Mesothelial cell of epicardium (in vitro differentiated cells): Measurements from ENCODE around the gene IL1RAPL2. TPM values are rescaled to one million over a fixed set of nuclear protein-coding genes. Genes with fewer than 3 reads are reported as not detected.

Experiments used
- DNase-seq, 2 experiments: peaks; one replicate each; pipeline ENCODE4 v3.0.0; 2021; ENCODE audit warnings: low spot score in 2 of 2; ENCODE audit not compliant: unreplicated experiment in 2 of 2
- H3K27ac Mint-ChIP-seq: 2 replicates; pipeline ENCODE4 v1.8.0; 2021; ENCODE audit warnings: mixed read lengths
- H3K27me3 Mint-ChIP-seq: 2 replicates; pipeline ENCODE4 v1.8.0; 2021; ENCODE audit warnings: low read depth, mixed read lengths
- H3K36me3 Mint-ChIP-seq: 2 replicates; pipeline ENCODE4 v1.8.0; 2021; ENCODE audit warnings: mixed read lengths
- H3K4me1 Mint-ChIP-seq: 2 replicates; pipeline ENCODE4 v1.8.0; 2021; ENCODE audit warnings: mixed read lengths
- H3K4me3 Mint-ChIP-seq: 2 replicates; pipeline ENCODE4 v1.8.0; 2021; ENCODE audit warnings: mild to moderate bottlenecking, moderate library complexity, mixed read lengths
- H3K9me3 Mint-ChIP-seq: 2 replicates; pipeline ENCODE4 v1.8.0; 2021; ENCODE audit warnings: mixed read lengths
- total RNA-seq: library from RNA; stranded (reverse); gene quantifications from 3 replicates; pipeline ENCODE4 v1.2.1, GENCODE V29; 2021
- TF ChIP-seq, protein P1 (sequence below): fragments of 200-600 bp; sonication (generic); IDR thresholded peaks from one replicate; pipeline ENCODE4 v1.5.0; 2021; ENCODE audit warnings: antibody characterized with exemption; ENCODE audit not compliant: unreplicated experiment

The IL1RAPL2 gene
- total RNA-seq, 1 donor from 2014 or later: 0.92 TPM

DNA sequence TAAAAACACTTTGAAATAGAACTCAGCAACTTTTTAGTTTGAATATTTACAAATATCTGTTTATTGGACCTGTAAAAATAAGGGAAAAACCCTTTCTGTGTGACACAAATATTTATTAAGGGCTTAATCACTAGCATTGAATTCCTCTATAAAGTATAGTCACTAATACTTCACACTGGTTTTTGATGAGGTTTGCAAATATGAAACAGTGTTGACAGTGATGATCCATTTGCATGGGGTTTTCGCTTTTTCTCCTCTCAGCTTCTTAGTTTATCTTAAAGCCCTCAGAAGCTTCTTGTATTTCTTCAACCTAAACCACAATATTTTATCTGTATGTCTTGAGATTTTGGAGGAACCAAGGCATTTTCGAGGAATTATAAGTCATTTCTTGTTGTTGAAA lies 751.1 kb downstream of the IL1RAPL2 start:
- H3K9me3 Mint-ChIP-seq: peaks cover 23% of the 10 kb centered on the region
- TF ChIP-seq, protein P1, sequence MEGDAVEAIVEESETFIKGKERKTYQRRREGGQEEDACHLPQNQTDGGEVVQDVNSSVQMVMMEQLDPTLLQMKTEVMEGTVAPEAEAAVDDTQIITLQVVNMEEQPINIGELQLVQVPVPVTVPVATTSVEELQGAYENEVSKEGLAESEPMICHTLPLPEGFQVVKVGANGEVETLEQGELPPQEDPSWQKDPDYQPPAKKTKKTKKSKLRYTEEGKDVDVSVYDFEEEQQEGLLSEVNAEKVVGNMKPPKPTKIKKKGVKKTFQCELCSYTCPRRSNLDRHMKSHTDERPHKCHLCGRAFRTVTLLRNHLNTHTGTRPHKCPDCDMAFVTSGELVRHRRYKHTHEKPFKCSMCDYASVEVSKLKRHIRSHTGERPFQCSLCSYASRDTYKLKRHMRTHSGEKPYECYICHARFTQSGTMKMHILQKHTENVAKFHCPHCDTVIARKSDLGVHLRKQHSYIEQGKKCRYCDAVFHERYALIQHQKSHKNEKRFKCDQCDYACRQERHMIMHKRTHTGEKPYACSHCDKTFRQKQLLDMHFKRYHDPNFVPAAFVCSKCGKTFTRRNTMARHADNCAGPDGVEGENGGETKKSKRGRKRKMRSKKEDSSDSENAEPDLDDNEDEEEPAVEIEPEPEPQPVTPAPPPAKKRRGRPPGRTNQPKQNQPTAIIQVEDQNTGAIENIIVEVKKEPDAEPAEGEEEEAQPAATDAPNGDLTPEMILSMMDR: no peak
- H3K27ac Mint-ChIP-seq: no peak overlapping the region
- no peaks in the 10 kb centered on the region for H3K27me3 Mint-ChIP-seq
- DNase-seq: no peak
- H3K4me3 Mint-ChIP-seq: no peak overlapping the region
- H3K36me3 Mint-ChIP-seq: no peaks in the 10 kb centered on the region
- peaks cover 9% of the 10 kb centered on the region for H3K4me1 Mint-ChIP-seq

DNA sequence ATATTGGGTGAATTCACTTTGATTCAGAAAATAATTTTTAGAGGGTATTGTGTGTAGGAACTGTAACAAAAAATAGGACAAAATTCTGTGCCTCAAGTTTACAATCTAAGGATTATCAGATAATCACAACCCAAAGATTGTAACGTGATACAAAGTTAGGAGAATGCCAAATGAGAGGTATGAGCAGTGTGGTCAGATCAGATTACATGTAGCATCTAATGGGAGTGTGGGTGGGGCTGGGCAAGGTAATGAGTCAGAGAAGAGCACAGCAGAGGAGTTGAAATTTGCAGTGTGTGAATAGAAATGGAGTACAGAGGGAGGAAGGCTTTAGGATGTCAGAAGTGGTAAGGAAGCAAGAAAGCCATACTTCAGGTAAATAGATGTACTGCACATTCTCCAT lies 757.9 kb downstream of the IL1RAPL2 start:
- DNase-seq: no peak
- H3K4me1 Mint-ChIP-seq: no peaks in the 10 kb centered on the region
- no peaks in the 10 kb centered on the region for H3K36me3 Mint-ChIP-seq
- TF ChIP-seq, protein P1: no peak
- H3K9me3 Mint-ChIP-seq: peaks cover 35% of the 10 kb centered on the region
- no peaks in the 10 kb centered on the region for H3K27me3 Mint-ChIP-seq
- H3K27ac Mint-ChIP-seq: no peak overlapping the region
- H3K4me3 Mint-ChIP-seq: no peak overlapping the region

DNA sequence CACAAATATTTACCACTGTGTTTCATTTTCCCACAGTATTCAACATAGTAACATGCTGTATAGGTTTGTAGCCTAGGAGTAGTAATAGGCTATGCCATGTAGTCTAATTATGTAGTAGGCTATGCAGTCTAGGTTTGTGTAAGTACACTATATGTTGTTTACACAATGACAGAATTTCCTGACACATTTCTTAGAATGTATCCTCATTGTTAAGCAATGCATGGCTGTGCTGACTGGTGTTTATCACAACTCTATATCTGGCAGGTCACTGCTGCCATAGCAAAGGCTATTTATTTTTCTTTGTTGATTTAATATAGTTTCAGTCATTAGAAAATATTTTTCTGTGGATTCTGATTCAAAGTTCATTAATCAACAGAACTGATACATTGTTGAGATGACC lies 762.8 kb downstream of the IL1RAPL2 start:
- Mint-ChIP-seq H3K27ac (no peak overlapping the region), H3K27me3 (no peaks in the 10 kb centered on the region), H3K9me3 (peaks cover 41% of the 10 kb centered on the region), H3K4me1 (no peaks in the 10 kb centered on the region), H3K4me3 (no peak overlapping the region), H3K36me3 (no peaks in the 10 kb centered on the region)
- no peak for DNase-seq
- TF ChIP-seq, protein P1: no peak

DNA sequence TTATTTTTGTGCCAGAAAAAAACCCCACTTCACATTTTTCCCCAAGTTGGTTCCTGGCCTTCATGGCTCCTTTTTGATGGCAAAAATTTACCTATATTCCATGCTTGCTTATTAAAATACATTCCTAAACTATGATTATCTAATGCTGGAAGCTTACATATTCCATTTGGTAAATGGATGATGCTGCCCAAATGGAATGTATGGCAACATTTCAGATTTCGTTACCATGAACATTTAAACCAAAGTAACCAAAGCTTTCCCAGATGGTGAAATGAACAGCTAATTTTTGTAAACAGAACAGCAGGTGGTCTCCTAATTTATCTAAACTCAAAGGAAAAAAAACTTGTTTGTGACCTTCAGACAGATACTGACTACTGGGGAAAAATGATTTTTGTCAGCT lies 765.2 kb downstream of the IL1RAPL2 start:
- no peak for DNase-seq
- Mint-ChIP-seq H3K27me3 (no peaks in the 10 kb centered on the region), H3K4me1 (no peaks in the 10 kb centered on the region), H3K36me3 (no peaks in the 10 kb centered on the region), H3K4me3 (no peak overlapping the region), H3K27ac (no peak overlapping the region), H3K9me3 (peaks cover 36% of the 10 kb centered on the region)
- TF ChIP-seq, protein P1: no peak

DNA sequence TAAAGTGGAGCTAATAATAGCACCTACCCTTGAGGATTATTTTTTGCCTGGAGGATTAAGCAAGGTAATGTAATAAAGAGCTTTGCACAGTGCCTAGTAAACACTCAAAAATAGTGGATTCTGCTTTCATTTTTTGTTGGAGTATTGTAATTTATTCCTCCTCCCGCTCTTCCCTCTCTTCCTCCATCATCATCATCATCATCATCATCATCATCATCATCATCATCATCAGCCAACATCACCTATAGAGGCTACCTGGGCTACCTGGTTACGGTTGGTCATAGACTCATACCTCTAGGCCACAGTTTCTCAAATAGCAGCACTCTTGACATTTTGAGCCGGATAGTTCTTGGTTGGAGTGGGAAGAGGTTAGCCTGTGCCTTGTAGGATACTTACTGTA lies 781.4 kb downstream of the IL1RAPL2 start:
- TF ChIP-seq, protein P1: no peak
- Mint-ChIP-seq H3K4me1 (no peaks in the 10 kb centered on the region), H3K9me3 (peaks cover 23% of the 10 kb centered on the region), H3K4me3 (no peak overlapping the region), H3K36me3 (no peaks in the 10 kb centered on the region), H3K27ac (no peak overlapping the region), H3K27me3 (no peaks in the 10 kb centered on the region)
- DNase-seq: no peak

DNA sequence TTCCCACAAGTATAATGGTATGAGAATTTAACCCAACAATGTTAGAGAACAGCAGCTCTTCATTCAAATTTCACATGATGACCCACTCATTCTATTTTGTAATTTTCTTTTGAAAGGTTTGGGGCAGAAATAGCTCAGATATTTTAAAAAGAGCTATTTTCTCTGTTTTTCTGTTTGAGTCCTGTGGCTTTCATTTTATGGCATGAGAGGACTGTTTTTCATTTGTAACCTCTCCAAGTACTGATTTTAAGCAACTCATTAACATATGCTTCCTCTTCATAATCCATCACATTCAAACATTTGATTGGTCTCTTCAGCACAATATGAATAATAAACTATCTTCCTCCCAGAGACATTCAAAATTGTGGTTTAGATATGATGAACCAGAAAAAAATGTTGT lies 783.5 kb downstream of the IL1RAPL2 start:
- H3K36me3 Mint-ChIP-seq: no peaks in the 10 kb centered on the region
- no peak overlapping the region for H3K4me3 Mint-ChIP-seq
- TF ChIP-seq, protein P1: no peak
- H3K27ac Mint-ChIP-seq: no peak overlapping the region
- DNase-seq: no peak
- peaks cover 29% of the 10 kb centered on the region for H3K9me3 Mint-ChIP-seq
- H3K27me3 Mint-ChIP-seq: no peaks in the 10 kb centered on the region
- H3K4me1 Mint-ChIP-seq: no peaks in the 10 kb centered on the region
